Nephron progenitor cell (in vitro differentiated cells): ENCODE results near the gene FPR1.

Experiments used
- DNase-seq: peaks from one replicate; pipeline ENCODE4 v3.0.0; 2021
- H3K27ac Mint-ChIP-seq: 2 replicates; pipeline ENCODE4 v1.8.0; 2021; ENCODE audit warnings: mild to moderate bottlenecking, moderate library complexity, mixed read lengths
- H3K27me3 Mint-ChIP-seq: 2 replicates; pipeline ENCODE4 v1.8.0; 2021; ENCODE audit warnings: mild to moderate bottlenecking, low read depth, mixed read lengths; ENCODE audit not compliant: poor library complexity
- H3K36me3 Mint-ChIP-seq: 2 replicates; pipeline ENCODE4 v1.8.0; 2021; ENCODE audit warnings: low read depth, mixed read lengths
- H3K4me1 Mint-ChIP-seq: 2 replicates; pipeline ENCODE4 v1.8.0; 2021; ENCODE audit warnings: mixed read lengths
- H3K4me3 Mint-ChIP-seq: 2 replicates; pipeline ENCODE4 v1.8.0; 2021; ENCODE audit warnings: mild to moderate bottlenecking, moderate library complexity, mixed read lengths
- H3K9me3 Mint-ChIP-seq: 2 replicates; pipeline ENCODE4 v1.8.0; 2021; ENCODE audit warnings: mild to moderate bottlenecking, moderate library complexity, mixed read lengths
- CTCF ChIP-seq: fragments of 200-600 bp; sonication (generic); IDR thresholded peaks from 2 replicates; pipeline ENCODE4 v1.5.0; 2021; ENCODE audit warnings: antibody characterized with exemption

Gene FPR1

GRCh38 chr19:51761696-51762095, 10.0 kb upstream of the FPR1 start:
- Mint-ChIP-seq H3K27me3 (peaks cover 9% of the 10 kb centered on the region), H3K27ac (no peak overlapping the region)
- no peak for TF ChIP-seq CTCF

GRCh38 chr19:51760697-51761356, 9.1 kb upstream of the FPR1 start, which contains the start of gene FPR2:
Gene FPR2, plus strand, starts transcription at chr19:51761180. Its CDS starts 7,479 bp downstream, at chr19:51768659.
- TF ChIP-seq CTCF, result no peak
- Mint-ChIP-seq H3K36me3 (no peaks in the 10 kb centered on the region), H3K27me3 (peaks cover 9% of the 10 kb centered on the region), H3K4me1 (no peaks in the 10 kb centered on the region), H3K9me3 (peaks cover 54% of the 10 kb centered on the region), H3K4me3 (no peak within 1 kb of the TSS), H3K27ac (no peak within 1 kb of the TSS)
- DNase-seq, result no peak

More at GRCh38 chr19:51761696-51762095, 10.0 kb upstream of the FPR1 start:
- Mint-ChIP-seq H3K9me3 (peaks cover 49% of the 10 kb centered on the region), H3K4me1 (no peaks in the 10 kb centered on the region), H3K36me3 (no peaks in the 10 kb centered on the region), H3K4me3 (no peak overlapping the region)
- DNase-seq, result no peak

GRCh38 chr19:51755571-51755970, 3.9 kb upstream of the FPR1 start:
- Mint-ChIP-seq H3K27me3 (peaks cover 2% of the 10 kb centered on the region), H3K27ac (no peak overlapping the region), H3K4me1 (no peaks in the 10 kb centered on the region), H3K4me3 (no peak overlapping the region), H3K9me3 (peaks cover 55% of the 10 kb centered on the region), H3K36me3 (no peaks in the 10 kb centered on the region)
- no peak for TF ChIP-seq CTCF
- no peak for DNase-seq

- Mint-ChIP-seq H3K4me3 (no peak overlapping the region), H3K36me3 (no peaks in the 10 kb centered on the region), H3K4me1 (no peaks in the 10 kb centered on the region), H3K9me3 (peaks cover 55% of the 10 kb centered on the region), H3K27ac (no peak overlapping the region), H3K27me3 (no peaks in the 10 kb centered on the region)
- DNase-seq, result no peak
- no peak for TF ChIP-seq CTCF
Measured at GRCh38 chr19:51754770-51755169, 3.1 kb upstream of the FPR1 start.

GRCh38 chr19:51754109-51754508, 2.4 kb upstream of the FPR1 start:
- Mint-ChIP-seq H3K27ac (no peak overlapping the region), H3K4me3 (no peak overlapping the region), H3K27me3 (no peaks in the 10 kb centered on the region), H3K9me3 (peaks cover 55% of the 10 kb centered on the region), H3K36me3 (no peaks in the 10 kb centered on the region), H3K4me1 (no peaks in the 10 kb centered on the region)
- no peak for DNase-seq
- TF ChIP-seq CTCF, result no peak

- H3K4me1 Mint-ChIP-seq, result no peaks in the 10 kb centered on the region
- DNase-seq, result no peak
- H3K27ac Mint-ChIP-seq, result no peak overlapping the region
- no peaks in the 10 kb centered on the region for H3K36me3 Mint-ChIP-seq
- peaks cover 75% of the 10 kb centered on the region for H3K9me3 Mint-ChIP-seq
- no peak for TF ChIP-seq CTCF
- H3K27me3 Mint-ChIP-seq, result no peaks in the 10 kb centered on the region
- no peak overlapping the region for H3K4me3 Mint-ChIP-seq
Measured at GRCh38 chr19:51750400-51751094, 1.1 kb downstream of the FPR1 start.
